Naive thymus-derived CD8-positive, alpha-beta T cell (primary cell): ENCODE measurements around the gene GDNF. TPM values are rescaled to one million over a fixed set of nuclear protein-coding genes. Genes with fewer than 3 reads are reported as not detected.
A peak's percentile ranks its signal among the peaks of the same experiment; 100 is the strongest.
"Not testable (repeated sequence)": the region's sequence is repeated elsewhere in the genome, so short reads cannot be mapped to it uniquely, and the experiment has no call there.

ENCODE experiments used
- ATAC-seq, 2 donors: fragments of 150-1000 bp; cut with Tn5 transposase in 1 of 2; sonication (Bioruptor Pico), chemical (Tn5 transposase) in 1 of 2; 1 replicate in 1 of 2; 2 replicates in 1 of 2; pipeline ENCODE4 v1.10.0; 2021; ENCODE audit warnings: mild to moderate bottlenecking in 2 of 2, moderate library complexity in 2 of 2
- POLR2A ChIA-PET: fragments of 350-600 bp; sonication (Branson Sonifier 250); formaldehyde crosslinking; loops from one replicate; lab custom pipeline; 2021; ENCODE audit warnings: antibody characterized with exemption; lab: Charles Lee
- DNase-seq, 10 donors: peaks; one replicate each; pipeline versions ENCODE4 v3.0.0 to v3.0.0-alpha.2; 2020 to 2022
- H3K27ac Mint-ChIP-seq, 10 donors: one replicate each; pipeline ENCODE4 v1.8.0; 2020 to 2022; ENCODE audit warnings: mild to moderate bottlenecking in 10 of 10, mixed read lengths in 10 of 10, moderate library complexity in 4 of 10, inconsistent platforms in 1 of 10
- H3K27me3 Mint-ChIP-seq, 5 donors: one replicate each; pipeline ENCODE4 v1.8.0; 2021 to 2022; ENCODE audit warnings: mixed read lengths in 5 of 5
- H3K36me3 Mint-ChIP-seq, 3 donors: one replicate each; pipeline ENCODE4 v1.8.0; 2020 to 2022; ENCODE audit warnings: mixed read lengths in 3 of 3, mild to moderate bottlenecking in 2 of 3, inconsistent platforms in 1 of 3
- H3K4me1 Mint-ChIP-seq, 4 donors: one replicate each; pipeline ENCODE4 v1.8.0; 2021 to 2022; ENCODE audit warnings: mixed read lengths in 4 of 4
- H3K4me3 Mint-ChIP-seq, 10 donors: one replicate each; pipeline ENCODE4 v1.8.0; 2020 to 2022; ENCODE audit warnings: mild to moderate bottlenecking in 10 of 10, mixed read lengths in 10 of 10, moderate library complexity in 6 of 10, inconsistent platforms in 1 of 10
- H3K9me3 Mint-ChIP-seq, 9 donors: one replicate each; pipeline ENCODE4 v1.8.0; 2020 to 2022; ENCODE audit warnings: mixed read lengths in 9 of 9, mild to moderate bottlenecking in 3 of 9, inconsistent platforms in 1 of 9, moderate library complexity in 1 of 9
- polyA plus RNA-seq, 3 donors: library from polyadenylated mRNA; unstranded; fragments of 300-500 nt; fragmentation: Illumina TruSeq; gene quantifications; one replicate each; pipeline ENCODE4 v1.2.3, GENCODE V29; 2021
- total RNA-seq, 8 experiments: library from RNA in 2 of 8; stranded (reverse) in 2 of 8; gene quantifications; one replicate each; pipeline ENCODE4 v1.2.3 and lab custom pipeline; 2021 to 2026

Gene GDNF
- total and polyA plus RNA-seq, 5 experiments from 2014 or later = not detected

DNA sequence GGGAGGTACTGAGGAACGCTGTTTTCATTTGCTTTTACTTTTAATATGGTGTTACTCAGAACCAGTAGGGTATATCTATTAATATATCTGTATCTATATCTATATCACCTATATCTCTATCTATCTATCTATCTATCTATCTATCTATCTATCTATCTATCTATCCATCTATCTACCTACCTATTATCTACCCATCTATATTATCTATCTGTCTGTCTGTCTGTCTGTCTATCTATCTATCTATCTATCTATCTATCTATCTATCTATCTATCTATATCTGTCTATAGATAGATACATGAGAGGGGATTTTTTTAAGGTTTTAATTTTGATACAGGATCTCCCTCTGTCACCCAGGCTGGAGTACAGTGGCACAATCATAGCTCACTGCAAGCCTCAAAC is 23.1 kb upstream of the GDNF start:
- H3K36me3 Mint-ChIP-seq = not testable (repeated sequence)

DNA sequence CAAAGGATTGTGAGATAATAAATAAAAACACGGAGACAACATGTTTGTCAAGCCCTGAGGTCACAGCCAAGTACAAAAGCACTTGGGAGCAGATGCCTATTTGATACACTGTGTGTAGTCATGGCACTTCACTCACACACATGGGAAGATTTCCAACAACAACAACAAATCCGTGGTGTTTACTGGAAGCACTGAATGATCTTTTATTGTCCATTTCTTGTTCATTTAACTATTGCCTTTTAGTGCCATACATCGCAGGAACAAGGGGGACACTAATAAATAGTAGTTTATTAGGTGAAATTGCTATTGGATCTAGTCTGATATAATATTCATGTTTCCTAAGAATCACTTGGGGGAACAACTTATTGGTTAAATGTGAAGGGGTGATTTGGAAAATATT is 20.4 kb upstream of the GDNF start:
- Mint-ChIP-seq H3K4me3 (no peak overlapping the region), H3K36me3 (no peaks in the 10 kb centered on the region), H3K4me1 (no peaks in the 10 kb centered on the region), H3K9me3 (peaks cover 0 to 7% (median 2%) of the 10 kb centered on the region in 9 donors), H3K27ac (no peak overlapping the region), H3K27me3 (peaks cover 9 to 22% (median 12%) of the 10 kb centered on the region in 5 donors)
- DNase-seq = no peak
- POLR2A ChIA-PET = no interaction called here
- ATAC-seq = no peak

More for the DNA sequence above, 23.1 kb upstream of the GDNF start:
- H3K9me3 Mint-ChIP-seq, ATAC-seq, H3K4me1 Mint-ChIP-seq, DNase-seq, POLR2A ChIA-PET, H3K27ac Mint-ChIP-seq, H3K4me3 Mint-ChIP-seq: not testable (repeated sequence)
- peaks cover 5 to 36% (median 10%) of the 10 kb centered on the region in 5 donors for H3K27me3 Mint-ChIP-seq

DNA sequence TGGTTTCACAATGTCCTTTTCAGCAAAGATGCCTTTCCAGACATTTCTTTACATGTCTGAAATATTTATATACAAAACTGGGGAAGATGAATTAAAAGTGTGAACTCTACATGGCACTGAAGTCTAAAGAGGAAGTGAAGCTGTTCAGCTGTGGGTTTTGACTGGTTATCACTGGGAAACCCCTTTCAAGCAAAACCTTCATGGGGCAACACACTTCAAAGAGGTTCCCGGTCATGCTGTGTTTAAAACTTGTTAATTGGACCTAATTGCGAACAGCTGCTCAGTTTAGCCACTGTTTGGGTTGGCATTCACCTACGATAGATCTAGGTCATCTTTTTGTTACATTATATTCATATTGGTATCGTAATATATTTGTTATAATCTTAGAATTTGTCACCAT is 20.0 kb upstream of the GDNF start:
- Mint-ChIP-seq H3K4me3 (no peak overlapping the region), H3K36me3 (no peaks in the 10 kb centered on the region), H3K4me1 (no peaks in the 10 kb centered on the region), H3K27me3 (peaks cover 9 to 18% (median 12%) of the 10 kb centered on the region in 5 donors), H3K9me3 (peaks cover 0 to 11% (median 4%) of the 10 kb centered on the region in 9 donors), H3K27ac (no peak overlapping the region)
- POLR2A ChIA-PET = no interaction called here
- DNase-seq (no peak), ATAC-seq (no peak)

DNA sequence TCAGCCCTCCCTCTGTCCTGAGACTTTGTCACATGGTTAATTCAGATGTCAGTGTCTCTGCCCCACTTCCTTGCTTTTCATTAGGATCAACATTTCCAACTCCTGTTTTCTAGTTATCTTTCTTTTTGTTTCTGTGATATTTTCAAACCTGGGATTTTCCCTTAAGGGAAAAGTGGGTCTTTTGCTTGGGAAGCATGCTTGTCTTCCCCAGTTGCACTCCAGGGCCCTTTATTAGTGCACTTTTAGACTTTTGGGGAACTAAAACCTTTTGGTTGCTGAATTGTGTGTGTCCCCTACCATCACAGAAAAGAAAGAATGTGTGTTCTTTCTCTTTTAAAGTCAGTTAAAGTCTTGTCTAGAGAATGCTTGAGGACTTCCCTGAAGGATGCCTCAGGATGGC is 18.4 kb upstream of the GDNF start:
- DNase-seq (no peak), ATAC-seq (no peak)
- POLR2A ChIA-PET = no interaction called here
- Mint-ChIP-seq H3K27me3 (peaks cover 2 to 9% (median 4%) of the 10 kb centered on the region in 5 donors), H3K9me3 (peaks cover 0 to 19% (median 7%) of the 10 kb centered on the region in 9 donors), H3K4me3 (no peak overlapping the region), H3K27ac (no peak overlapping the region), H3K4me1 (no peaks in the 10 kb centered on the region), H3K36me3 (no peaks in the 10 kb centered on the region)

DNA sequence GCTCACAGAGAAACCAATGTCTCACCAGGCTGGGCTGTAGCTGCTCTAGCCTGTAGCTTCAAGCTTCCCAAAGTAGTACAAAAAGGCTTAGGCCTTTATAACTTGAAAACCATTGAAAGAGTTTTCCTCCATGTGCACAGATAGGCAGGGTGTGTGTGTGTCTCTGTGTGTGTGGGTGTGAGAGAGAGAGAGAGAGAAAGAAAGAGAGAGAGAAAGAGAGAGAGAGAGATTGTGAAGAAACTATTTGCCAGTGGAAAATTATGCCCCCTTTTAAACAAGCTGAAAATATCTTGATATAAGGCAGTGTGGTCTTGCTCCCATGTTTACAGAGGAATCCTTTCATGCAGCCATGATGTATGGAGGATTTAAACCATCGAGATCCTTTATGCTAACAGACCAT is 17.9 kb upstream of the GDNF start:
- DNase-seq = no peak
- H3K4me3 Mint-ChIP-seq = no peak overlapping the region
- peaks cover 0 to 19% (median 9%) of the 10 kb centered on the region in 9 donors for H3K9me3 Mint-ChIP-seq
- peaks cover 0 to 7% (median 3%) of the 10 kb centered on the region in 5 donors for H3K27me3 Mint-ChIP-seq
- H3K4me1 Mint-ChIP-seq = no peaks in the 10 kb centered on the region
- POLR2A ChIA-PET = no interaction called here
- no peak overlapping the region for H3K27ac Mint-ChIP-seq
- ATAC-seq = no peak
- no peaks in the 10 kb centered on the region for H3K36me3 Mint-ChIP-seq

DNA sequence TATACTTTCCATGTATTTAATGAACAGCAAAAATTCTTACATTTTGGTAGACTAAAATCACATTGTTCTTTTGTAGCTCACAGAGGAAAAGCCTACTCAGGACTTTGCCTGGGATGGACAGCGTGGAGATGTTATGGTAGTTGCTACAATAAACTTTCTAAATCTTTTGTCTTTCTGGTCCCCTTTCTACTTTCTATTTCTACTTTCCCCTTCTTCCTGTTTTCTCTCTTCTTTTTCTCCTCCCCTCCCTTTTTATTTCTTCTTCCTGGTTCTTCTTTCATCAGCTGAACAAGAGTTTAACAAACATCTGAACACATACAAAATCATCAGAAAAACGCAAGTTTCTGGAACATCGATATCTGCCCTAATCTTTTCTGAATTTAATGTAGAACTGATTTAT is 15.6 kb upstream of the GDNF start:
- Mint-ChIP-seq H3K9me3 (peaks cover 0 to 19% (median 9%) of the 10 kb centered on the region in 9 donors), H3K27me3 (peaks cover 3 to 11% (median 9%) of the 10 kb centered on the region in 5 donors), H3K4me3 (no peak overlapping the region), H3K27ac (peak overlapping the region in 1 of 10 donors; percentile 23), H3K36me3 (no peaks in the 10 kb centered on the region), H3K4me1 (no peaks in the 10 kb centered on the region)
- POLR2A ChIA-PET = no interaction called here
- no peak for DNase-seq
- ATAC-seq = no peak

DNA sequence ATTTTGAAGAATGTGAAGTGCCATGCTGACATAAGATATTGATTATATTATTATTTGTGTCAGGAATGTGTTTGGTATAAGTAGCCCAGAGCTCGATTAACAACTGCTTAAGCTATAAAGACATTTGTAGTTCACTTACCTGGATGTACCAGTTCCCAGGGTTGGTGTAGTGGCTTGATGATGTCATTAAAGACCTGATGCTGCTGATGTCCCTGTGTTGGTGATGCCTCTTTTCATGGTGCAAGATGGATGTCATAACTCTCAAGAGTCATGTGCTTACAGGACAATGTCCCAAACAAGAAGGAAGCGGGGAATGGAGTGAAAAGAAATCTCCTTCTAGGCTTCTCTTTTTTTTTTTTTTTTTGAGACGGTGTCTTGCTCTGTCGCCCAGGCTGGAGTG is 11.5 kb upstream of the GDNF start:
- no peak for ATAC-seq
- H3K27me3 Mint-ChIP-seq = peaks cover 6 to 17% (median 8%) of the 10 kb centered on the region in 5 donors
- DNase-seq = no peak
- no peak overlapping the region for H3K4me3 Mint-ChIP-seq
- H3K9me3 Mint-ChIP-seq = peaks cover 0 to 22% (median 9%) of the 10 kb centered on the region in 9 donors
- no peaks in the 10 kb centered on the region for H3K4me1 Mint-ChIP-seq
- POLR2A ChIA-PET = no interaction called here
- H3K27ac Mint-ChIP-seq = no peak overlapping the region
- H3K36me3 Mint-ChIP-seq = no peaks in the 10 kb centered on the region

DNA sequence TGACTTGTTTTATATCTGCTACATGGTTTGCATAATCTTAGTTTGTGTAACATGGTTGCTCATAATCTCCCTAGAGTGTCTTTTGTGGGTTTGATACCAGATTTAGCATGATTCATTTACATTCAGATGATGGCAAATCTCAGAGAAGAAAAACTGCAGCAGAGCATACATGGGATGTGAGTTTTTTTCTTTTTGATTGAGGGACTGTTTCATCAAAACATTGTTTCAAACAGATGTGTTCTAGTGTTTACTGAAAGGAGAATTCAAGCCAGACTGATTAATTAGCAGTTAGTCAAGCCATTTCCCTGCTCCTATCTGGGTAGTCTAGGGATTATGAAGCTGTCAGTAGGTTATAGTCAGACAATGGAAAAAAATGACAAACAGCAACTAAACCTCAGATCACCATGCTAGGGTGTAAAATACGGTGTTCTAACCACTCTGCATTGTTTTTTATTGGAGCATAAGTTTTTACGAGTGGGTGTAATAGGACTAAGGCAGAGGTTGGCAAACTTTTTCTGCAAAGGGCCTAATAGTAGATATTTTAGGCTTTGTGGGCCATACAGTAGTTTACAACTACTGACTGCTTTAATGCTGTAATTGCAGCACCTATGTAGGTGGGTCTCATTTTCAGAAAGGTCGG is 10.5 kb upstream of the GDNF start:
- no peaks in the 10 kb centered on the region for H3K4me1 Mint-ChIP-seq
- H3K27ac Mint-ChIP-seq = no peak overlapping the region
- no peaks in the 10 kb centered on the region for H3K36me3 Mint-ChIP-seq
- H3K27me3 Mint-ChIP-seq = peaks cover 6 to 25% (median 11%) of the 10 kb centered on the region in 5 donors
- peaks cover 0 to 20% (median 6%) of the 10 kb centered on the region in 9 donors for H3K9me3 Mint-ChIP-seq
- POLR2A ChIA-PET = no interaction called here
- no peak overlapping the region for H3K4me3 Mint-ChIP-seq
- ATAC-seq (no peak), DNase-seq (no peak)

DNA sequence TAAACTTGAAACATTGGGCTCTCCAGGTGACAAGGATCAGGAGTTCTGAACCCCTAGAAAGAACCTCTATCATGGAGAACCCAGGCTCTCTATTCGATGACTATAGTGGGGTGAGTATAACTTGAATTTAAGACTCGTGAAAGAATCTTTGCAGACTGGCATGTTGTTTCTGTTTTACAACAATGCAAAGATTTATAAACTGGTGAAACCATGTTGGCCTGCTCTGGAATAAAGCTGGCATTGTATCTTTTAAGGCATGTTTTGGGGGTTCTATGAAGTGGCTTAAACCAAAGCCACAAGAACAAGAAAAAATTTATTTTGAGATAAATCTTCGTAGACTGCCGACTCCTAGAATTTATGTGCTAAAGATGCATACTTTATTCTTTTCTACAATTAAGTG is 9.8 kb upstream of the GDNF start:
- ATAC-seq = no peak
- H3K9me3 Mint-ChIP-seq = peaks cover 0 to 12% (median 4%) of the 10 kb centered on the region in 9 donors
- no peaks in the 10 kb centered on the region for H3K4me1 Mint-ChIP-seq
- H3K27me3 Mint-ChIP-seq = peaks cover 9 to 32% (median 12%) of the 10 kb centered on the region in 5 donors
- H3K36me3 Mint-ChIP-seq = no peaks in the 10 kb centered on the region
- no peak for DNase-seq
- POLR2A ChIA-PET = no interaction called here
- H3K27ac Mint-ChIP-seq = no peak overlapping the region
- no peak overlapping the region for H3K4me3 Mint-ChIP-seq

DNA sequence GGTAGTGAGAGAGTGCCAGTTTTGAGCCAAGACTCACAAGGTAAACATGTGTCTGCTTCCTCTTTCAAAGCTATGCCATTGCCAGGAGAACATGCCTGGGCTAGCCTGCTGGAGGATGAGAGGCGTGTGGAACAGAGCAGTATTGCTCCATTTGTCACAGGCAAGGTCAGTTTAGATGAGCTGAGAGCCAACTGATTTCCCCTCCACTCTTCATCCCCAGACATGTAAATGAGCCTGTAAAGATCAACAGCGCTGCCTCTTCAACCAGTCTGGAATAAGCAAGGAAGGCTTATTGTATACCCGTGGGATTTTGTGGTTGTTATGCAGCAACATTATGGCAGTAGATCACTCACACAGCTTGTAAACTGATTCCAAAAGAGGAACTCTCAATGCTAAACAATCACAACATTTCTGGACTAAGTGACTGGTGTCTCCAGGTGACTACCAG is 8.2 kb upstream of the GDNF start:
- Mint-ChIP-seq H3K4me3 (no peak overlapping the region), H3K36me3 (no peaks in the 10 kb centered on the region), H3K9me3 (peaks cover 0 to 7% (median 0%) of the 10 kb centered on the region in 9 donors), H3K27ac (no peak overlapping the region), H3K27me3 (peaks cover 11 to 45% (median 17%) of the 10 kb centered on the region in 5 donors), H3K4me1 (no peaks in the 10 kb centered on the region)
- POLR2A ChIA-PET = no interaction called here
- ATAC-seq (no peak), DNase-seq (no peak)

DNA sequence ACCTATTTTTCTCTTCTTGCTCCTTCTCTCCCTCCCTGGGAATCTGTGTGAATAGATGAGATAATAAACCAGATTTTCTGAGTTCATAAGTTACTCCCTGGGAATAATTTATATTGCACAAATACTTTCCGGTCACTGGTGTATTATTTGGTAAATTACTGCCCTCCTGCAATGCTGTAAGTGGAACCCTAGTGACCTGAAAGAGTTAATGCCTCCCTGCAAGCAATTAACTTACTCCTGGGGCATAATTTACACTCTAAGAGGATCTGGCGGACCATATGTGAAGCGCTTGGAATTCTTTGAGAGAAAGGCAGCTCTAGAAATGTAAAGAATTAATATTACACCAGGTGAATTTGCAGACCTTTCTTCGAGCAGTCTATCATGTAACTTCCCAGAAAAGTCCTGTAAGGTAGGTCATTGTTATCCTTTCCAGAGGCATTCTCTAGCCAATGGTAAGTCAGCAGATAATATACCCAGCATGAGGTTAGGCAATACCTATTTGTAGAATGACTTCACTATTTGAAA is 7.0 kb upstream of the GDNF start:
- no peak for ATAC-seq
- peaks cover 0 to 7% (median 0%) of the 10 kb centered on the region in 9 donors for H3K9me3 Mint-ChIP-seq
- H3K4me1 Mint-ChIP-seq = no peaks in the 10 kb centered on the region
- no peak for DNase-seq
- H3K4me3 Mint-ChIP-seq = no peak overlapping the region
- peaks cover 10 to 48% (median 18%) of the 10 kb centered on the region in 5 donors for H3K27me3 Mint-ChIP-seq
- H3K27ac Mint-ChIP-seq = no peak overlapping the region
- H3K36me3 Mint-ChIP-seq = no peaks in the 10 kb centered on the region
- POLR2A ChIA-PET = no interaction called here

DNA sequence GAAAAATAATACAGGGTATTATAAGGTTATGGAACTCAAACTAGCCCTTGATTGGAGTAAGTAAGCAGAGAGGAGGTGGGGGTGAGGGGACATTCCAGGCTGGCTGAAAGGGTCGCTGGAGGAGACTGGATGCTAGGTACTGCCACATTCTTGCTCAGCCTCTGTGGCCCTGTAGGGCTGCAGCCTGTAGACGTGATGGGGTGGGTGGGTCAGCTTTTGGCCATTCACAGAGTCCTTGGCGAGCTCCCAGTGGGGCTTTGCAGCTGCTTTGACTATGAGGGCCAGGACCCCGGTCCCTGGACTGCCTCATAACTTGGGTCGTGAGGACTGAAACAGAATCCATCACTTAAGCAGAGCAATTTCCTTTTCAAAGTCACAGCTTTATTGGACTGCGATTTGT is 4.2 kb upstream of the GDNF start:
- POLR2A ChIA-PET = no interaction called here

DNA sequence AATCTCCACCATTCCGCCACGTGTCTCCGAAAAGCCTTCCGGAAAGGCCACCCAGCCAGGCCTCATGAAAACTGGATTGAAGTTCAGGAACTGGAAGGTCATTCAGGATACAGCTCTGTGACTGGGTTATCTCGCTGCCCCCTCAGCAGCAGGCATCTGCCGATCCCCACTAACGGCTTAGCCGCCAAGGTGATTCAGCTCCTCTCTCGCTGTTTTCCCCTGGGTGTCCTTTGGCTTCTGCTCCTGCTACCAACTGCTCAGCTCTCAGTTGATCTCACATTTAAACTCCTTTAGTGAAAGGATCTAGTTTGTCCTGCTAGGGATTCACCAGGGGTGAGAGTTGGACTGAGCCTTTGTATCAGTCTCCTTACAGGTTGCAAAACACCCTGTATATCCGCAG is 2.2 kb upstream of the GDNF start:
- no peak for DNase-seq

More for the DNA sequence above, 4.2 kb upstream of the GDNF start:
- peaks cover 0 to 2% (median 0%) of the 10 kb centered on the region in 9 donors for H3K9me3 Mint-ChIP-seq
- no peak overlapping the region for H3K4me3 Mint-ChIP-seq
- no peaks in the 10 kb centered on the region for H3K36me3 Mint-ChIP-seq
- H3K27me3 Mint-ChIP-seq = peaks cover 20 to 64% (median 32%) of the 10 kb centered on the region in 5 donors
- no peak for DNase-seq
- no peak for ATAC-seq
- H3K27ac Mint-ChIP-seq = no peak overlapping the region
- peaks cover 0 to 6% (median 1%) of the 10 kb centered on the region in 4 donors for H3K4me1 Mint-ChIP-seq

More for the DNA sequence above, 2.2 kb upstream of the GDNF start:
- POLR2A ChIA-PET = no interaction called here
- Mint-ChIP-seq H3K9me3 (peaks cover 0 to 2% (median 0%) of the 10 kb centered on the region in 9 donors), H3K27ac (no peak overlapping the region), H3K4me3 (no peak overlapping the region), H3K4me1 (peaks cover 7 to 25% (median 18%) of the 10 kb centered on the region in 4 donors), H3K36me3 (no peaks in the 10 kb centered on the region), H3K27me3 (peaks cover 35 to 82% (median 49%) of the 10 kb centered on the region in 5 donors)
- no peak for ATAC-seq
